ENCODE measurements around the gene TCIRG1. TPM values are rescaled to one million over a fixed set of nuclear protein-coding genes. Genes with fewer than 3 reads are reported as not detected.

The TCIRG1 gene
- total RNA-seq, 1 donor from 2014 or later = 47.2 TPM

DNA sequence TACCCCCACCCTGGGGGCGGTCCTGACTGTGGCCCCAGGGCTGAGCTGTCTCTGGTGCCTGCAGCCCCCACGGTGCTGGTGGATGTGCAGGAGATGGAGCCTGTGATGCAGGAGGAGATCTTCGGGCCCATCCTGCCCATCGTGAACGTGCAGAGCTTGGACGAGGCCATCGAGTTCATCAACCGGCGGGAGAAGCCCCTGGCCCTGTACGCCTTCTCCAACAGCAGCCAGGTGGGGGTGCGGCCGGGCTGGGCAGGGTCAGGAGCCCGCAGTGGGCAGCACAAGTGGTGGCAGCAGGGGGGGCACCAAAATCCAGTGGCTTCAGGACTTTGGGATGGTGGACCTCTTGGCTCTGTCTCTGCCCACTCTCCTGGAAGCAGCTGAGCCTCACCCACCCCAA is 16.3 kb upstream of the TCIRG1 start:
- Mint-ChIP-seq H3K27ac (ENCODE audit: unreplicated experiment) (no peak overlapping the region), H3K36me3 (ENCODE audit: unreplicated experiment) (peaks cover 10% of the 10 kb centered on the region), H3K27me3 (ENCODE audit: unreplicated experiment) (no peaks in the 10 kb centered on the region), H3K9me3 (ENCODE audit: unreplicated experiment) (peaks cover 8% of the 10 kb centered on the region), H3K4me3 (ENCODE audit: unreplicated experiment) (no peak overlapping the region), H3K4me1 (ENCODE audit: low read depth, unreplicated experiment) (peaks cover 4% of the 10 kb centered on the region)
- no peak for DNase-seq
- TF ChIP-seq, protein P1, sequence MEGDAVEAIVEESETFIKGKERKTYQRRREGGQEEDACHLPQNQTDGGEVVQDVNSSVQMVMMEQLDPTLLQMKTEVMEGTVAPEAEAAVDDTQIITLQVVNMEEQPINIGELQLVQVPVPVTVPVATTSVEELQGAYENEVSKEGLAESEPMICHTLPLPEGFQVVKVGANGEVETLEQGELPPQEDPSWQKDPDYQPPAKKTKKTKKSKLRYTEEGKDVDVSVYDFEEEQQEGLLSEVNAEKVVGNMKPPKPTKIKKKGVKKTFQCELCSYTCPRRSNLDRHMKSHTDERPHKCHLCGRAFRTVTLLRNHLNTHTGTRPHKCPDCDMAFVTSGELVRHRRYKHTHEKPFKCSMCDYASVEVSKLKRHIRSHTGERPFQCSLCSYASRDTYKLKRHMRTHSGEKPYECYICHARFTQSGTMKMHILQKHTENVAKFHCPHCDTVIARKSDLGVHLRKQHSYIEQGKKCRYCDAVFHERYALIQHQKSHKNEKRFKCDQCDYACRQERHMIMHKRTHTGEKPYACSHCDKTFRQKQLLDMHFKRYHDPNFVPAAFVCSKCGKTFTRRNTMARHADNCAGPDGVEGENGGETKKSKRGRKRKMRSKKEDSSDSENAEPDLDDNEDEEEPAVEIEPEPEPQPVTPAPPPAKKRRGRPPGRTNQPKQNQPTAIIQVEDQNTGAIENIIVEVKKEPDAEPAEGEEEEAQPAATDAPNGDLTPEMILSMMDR (IDR thresholded peaks at IDR 0.05; ENCODE audit: partially characterized antibody, unreplicated experiment) = no peak

DNA sequence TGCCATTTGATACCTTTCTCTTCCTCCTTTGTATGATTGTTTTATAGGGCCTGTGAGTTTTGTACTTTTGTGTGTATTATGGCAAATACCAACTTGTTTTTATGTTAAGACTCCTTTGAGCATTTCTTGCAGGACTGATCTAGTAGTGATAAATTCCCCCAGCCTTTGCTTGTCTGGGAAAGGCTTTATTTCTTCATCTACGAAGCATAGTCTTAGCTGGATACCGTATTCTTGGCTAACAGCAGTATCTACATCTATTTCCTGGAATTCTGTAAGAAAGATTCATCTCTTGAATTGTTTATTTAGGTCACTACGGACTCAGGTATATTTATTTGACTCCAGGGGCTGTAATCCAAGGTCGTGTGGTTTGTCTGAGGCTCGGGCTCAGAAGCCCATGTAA is 14.3 kb upstream of the TCIRG1 start:
- DNase-seq = no peak
- Mint-ChIP-seq H3K9me3 (ENCODE audit: unreplicated experiment) (peaks cover 9% of the 10 kb centered on the region), H3K27me3 (ENCODE audit: unreplicated experiment) (peaks cover 2% of the 10 kb centered on the region), H3K4me3 (ENCODE audit: unreplicated experiment) (no peak overlapping the region), H3K4me1 (ENCODE audit: low read depth, unreplicated experiment) (peaks cover 4% of the 10 kb centered on the region), H3K36me3 (ENCODE audit: unreplicated experiment) (peaks cover 10% of the 10 kb centered on the region), H3K27ac (ENCODE audit: unreplicated experiment) (no peak overlapping the region)
- TF ChIP-seq, protein P1 (IDR thresholded peaks at IDR 0.05; ENCODE audit: partially characterized antibody, unreplicated experiment) = no peak

DNA sequence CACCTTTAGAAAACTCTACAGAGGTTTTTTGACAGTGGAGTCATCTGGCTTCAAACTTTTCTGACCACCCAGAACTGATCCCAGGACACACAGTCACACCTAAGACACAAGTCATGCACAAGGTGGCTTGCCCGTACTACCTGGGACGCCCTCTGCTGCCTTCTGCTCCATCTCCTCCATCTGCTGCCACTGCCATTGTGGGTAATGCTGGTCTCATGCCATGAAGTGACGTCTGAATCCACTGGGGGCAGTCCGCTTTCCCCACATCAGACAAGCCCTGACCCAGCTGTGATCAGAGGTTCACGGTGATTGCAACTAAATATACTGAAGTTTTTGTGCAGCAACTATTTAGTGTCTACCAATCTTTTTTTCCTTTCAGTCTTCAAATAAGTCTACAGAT is 13.8 kb upstream of the TCIRG1 start:
- TF ChIP-seq, protein P1 (IDR thresholded peaks at IDR 0.05; ENCODE audit: partially characterized antibody, unreplicated experiment) = no peak
- Mint-ChIP-seq H3K27me3 (ENCODE audit: unreplicated experiment) (peaks cover 4% of the 10 kb centered on the region), H3K27ac (ENCODE audit: unreplicated experiment) (no peak overlapping the region), H3K4me1 (ENCODE audit: low read depth, unreplicated experiment) (peaks cover 4% of the 10 kb centered on the region), H3K4me3 (ENCODE audit: unreplicated experiment) (no peak overlapping the region), H3K36me3 (ENCODE audit: unreplicated experiment) (peaks cover 10% of the 10 kb centered on the region), H3K9me3 (ENCODE audit: unreplicated experiment) (peaks cover 8% of the 10 kb centered on the region)
- DNase-seq = no peak

DNA sequence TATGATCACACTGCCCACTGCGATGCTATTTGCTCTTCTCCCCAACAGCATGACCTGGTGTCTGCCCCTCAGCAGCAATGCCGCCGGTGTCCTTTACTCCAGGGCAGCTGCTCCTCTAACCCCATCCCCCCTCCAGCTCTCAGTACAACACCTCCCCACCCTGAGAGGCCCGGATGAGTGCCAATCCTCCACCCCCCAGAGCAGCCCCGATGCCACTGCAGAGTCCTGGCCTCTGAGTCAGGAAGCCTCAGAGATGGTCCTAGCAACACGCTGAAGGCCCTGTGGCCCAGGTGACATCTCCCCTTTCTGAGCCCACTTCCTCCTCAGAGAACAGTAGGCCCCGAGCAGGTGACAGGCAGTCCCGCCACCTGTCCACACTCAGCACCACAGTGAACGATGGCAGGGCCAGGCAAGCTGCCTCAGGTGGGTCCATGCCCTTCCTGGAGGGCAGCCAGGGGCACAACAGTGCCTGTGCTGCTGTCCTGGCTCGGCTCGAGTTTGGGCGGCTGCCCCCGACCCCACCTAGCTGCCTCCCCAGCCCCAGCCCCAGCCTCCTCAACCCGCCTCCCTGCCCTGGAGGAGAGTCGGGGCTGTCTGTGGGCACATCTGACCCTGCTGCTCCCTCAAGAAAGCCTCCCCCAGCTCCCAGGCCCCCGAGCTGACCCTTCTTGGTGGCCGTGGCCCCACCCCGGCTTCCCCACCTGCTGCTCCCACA is 12.3 kb upstream of the TCIRG1 start:
- TF ChIP-seq, protein P1 (IDR thresholded peaks at IDR 0.05; ENCODE audit: partially characterized antibody, unreplicated experiment) = no peak
- H3K27ac Mint-ChIP-seq (ENCODE audit: unreplicated experiment) = no peak overlapping the region
- H3K4me3 Mint-ChIP-seq (ENCODE audit: unreplicated experiment) = no peak overlapping the region

DNA sequence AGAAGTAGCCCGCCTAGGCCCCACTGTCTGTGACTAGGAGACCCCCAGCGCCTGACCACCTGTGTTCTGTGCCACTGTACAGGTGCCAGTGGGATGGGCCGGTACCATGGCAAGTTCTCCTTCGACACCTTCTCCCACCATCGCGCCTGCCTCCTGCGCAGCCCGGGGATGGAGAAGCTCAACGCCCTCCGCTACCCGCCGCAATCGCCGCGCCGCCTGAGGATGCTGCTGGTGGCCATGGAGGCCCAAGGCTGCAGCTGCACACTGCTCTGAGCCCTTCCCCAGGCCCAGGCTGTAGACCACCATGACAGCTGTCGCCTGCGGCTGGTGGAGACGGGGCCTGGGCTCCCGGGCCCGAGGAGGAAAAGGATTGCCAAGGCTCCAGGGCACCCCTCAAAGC is 11.2 kb upstream of the TCIRG1 start:
- Mint-ChIP-seq H3K36me3 (ENCODE audit: unreplicated experiment) (peaks cover 10% of the 10 kb centered on the region), H3K4me1 (ENCODE audit: low read depth, unreplicated experiment) (peaks cover 10% of the 10 kb centered on the region), H3K4me3 (ENCODE audit: unreplicated experiment) (no peak overlapping the region), H3K27ac (ENCODE audit: unreplicated experiment) (no peak overlapping the region), H3K27me3 (ENCODE audit: unreplicated experiment) (peaks cover 9% of the 10 kb centered on the region), H3K9me3 (ENCODE audit: unreplicated experiment) (peaks cover 9% of the 10 kb centered on the region)
- DNase-seq = no peak
- TF ChIP-seq, protein P1 (IDR thresholded peaks at IDR 0.05; ENCODE audit: partially characterized antibody, unreplicated experiment) = no peak

More for the DNA sequence above, 12.3 kb upstream of the TCIRG1 start:
- no peak for DNase-seq
- Mint-ChIP-seq H3K9me3 (ENCODE audit: unreplicated experiment) (peaks cover 8% of the 10 kb centered on the region), H3K36me3 (ENCODE audit: unreplicated experiment) (peaks cover 10% of the 10 kb centered on the region), H3K27me3 (ENCODE audit: unreplicated experiment) (peaks cover 7% of the 10 kb centered on the region), H3K4me1 (ENCODE audit: low read depth, unreplicated experiment) (peaks cover 7% of the 10 kb centered on the region)

Data from glutamatergic neuron (in vitro differentiated cells).